ENCODE data around the gene ROR2.

ROR2 gene

GRCh38 chr9:91771864-91772263 lies 178.2 kb downstream of the ROR2 start:
- DNase-seq (ENCODE audit: low read depth), result no peak

DNA sequence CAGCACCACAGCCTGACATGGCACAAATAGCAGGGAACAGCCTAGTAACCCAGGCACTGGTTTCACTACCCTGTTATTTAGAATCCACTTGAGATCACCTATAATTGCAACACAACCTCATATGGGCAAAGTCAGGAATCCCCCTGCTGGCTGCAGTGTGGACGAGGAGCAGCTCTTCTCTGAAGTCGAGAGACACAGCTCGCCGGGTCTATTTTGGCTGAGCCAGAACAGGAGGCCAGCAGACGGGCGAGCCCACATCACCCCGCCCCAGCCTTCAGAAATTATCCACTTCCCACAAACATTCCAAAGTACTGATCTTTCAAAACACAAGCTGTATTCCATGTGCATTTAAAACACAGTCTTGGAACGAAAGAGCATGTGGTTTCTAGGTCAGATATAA lies 179.0 kb downstream of the ROR2 start:
- peak; percentile 86 for DNase-seq (ENCODE audit: low read depth)

DNA sequence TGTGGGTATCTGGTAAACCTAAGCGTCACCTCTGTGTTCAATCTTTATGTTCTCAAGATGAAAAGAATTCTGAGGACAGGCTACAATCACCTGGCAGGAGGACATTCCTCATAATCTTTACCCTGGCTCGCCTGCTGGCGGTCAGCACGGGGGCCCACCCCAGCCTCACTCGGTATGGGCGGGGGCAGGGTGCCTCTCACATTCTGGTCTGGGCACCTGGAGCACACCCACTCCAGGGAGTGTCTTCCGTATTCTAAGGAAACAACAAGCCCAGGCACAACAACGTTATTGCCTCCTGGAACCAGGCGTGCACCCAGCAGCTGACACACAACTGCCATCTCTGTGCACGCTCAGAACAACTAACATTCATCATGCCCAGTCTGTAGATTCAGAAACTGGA lies 179.8 kb downstream of the ROR2 start:
- DNase-seq (ENCODE audit: low read depth), result no peak

DNA sequence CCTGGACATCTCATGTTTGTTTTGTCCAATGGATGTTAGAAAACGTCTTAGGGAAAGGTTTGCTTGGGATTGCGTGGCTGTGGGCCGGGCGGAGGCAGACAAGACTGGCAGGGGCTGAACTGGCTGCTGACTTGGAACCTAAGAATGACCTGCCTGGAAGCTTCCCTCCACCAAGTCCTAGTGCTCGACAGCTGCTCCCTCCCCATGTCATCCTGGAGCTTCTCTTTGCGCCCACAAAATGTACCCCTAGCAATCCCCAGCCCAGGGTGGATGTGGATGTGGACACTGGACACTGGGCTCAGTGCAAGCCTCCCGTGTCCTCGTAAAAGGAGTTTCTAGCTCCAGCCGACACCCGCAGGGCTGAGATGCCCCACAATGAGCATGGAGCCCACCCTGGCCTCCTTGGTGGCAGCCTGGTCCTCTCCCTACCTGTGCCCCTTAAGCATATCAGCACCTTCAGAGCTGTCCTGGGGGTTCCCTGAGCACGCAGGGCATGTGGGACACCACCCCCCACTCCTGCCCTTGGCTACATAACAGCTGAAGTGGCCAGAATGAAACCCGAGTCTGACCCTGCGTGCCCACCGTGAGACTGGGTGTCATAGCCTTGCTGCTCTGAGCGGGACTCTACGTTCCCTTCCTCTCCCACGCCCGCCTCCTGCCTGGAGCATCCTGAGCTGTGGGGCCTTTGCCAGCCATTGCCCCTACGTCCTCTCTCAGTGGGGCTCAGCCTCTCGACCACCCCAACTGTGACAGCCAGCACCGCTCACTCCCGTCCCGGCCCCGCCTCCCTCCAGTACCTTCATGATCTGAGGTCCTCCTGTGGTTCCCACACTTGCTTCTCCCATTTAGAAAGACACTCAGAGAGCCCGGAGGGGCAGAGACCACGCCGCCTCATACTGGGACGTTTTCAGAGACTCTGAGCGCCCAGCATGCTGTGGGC lies 180.8 kb downstream of the ROR2 start:
- no peak for DNase-seq (ENCODE audit: low read depth)

DNA sequence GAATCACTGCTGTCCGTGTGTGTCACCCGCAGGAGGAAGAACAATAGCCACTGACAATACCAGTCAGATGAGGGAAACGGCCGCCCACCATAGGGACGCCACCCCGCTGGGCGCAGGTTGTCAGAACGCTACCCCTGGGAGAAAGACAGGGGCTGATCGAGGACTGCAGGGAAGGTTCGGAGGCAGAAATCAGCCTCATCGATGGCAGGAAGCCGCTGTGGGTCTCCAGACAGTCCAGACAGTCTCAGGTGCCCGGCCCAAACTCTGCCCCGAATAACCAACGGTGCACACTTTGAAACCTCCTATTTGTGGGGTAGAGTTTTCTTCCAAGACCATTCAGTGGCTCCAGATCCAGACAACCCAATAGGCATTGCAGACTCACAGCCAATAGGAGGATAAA lies 181.5 kb downstream of the ROR2 start:
- DNase-seq (ENCODE audit: low read depth), result no peak

DNA sequence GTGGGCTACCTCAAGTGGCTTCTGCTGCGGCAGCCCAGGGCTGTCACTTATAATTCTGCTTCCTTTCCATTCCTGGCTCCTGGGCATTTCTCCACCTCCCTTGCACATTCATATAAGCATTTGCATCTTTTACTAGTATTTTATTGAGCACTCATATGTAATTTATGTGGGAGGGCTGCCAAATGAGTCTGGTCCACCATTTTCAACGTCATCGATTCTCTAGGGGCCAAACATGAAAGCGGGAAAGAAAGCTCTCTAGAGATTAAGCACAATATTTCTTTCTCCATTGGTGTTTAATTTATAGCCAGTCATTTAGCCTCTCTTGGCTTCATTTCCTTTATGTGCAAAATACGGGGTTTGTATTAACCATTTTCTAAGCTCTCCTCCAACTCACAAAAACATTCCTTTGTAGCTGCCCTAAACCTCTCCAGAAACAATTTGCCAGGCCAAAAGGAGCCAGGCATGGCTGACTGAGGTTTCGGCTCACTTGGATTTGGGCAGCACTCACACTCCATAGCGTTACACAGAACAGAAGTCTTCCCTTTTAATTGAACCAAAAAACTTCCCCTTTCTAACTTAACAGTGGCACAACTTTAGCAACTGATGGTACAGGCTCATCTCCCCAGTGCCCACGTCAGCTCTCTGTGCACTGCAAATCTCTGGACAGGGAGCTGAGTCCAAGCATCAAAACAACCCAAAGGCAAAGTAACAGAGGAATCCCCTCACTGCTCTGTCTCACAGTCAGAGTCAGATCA lies 183.5 kb downstream of the ROR2 start:
- no peak for DNase-seq (ENCODE audit: low read depth)

DNA sequence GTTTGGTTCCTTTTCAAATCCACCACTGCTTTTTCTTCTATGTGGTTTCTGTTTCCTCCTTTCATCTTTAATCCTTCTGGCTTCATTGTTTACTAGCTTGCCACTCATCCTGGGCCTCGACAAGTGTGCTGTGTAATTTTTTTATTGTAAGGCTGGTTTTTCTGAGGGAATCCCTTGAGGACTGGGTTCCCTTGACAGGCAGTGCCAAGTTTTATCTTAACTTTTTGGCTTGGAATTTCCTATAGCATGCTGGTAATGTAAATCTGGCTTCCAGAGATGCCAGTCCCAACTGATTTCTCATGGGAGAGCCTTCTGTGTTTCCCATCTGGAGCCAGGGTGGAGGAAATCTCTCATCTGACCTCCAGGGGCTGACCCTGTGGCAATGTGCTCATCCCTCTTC lies 184.7 kb downstream of the ROR2 start:
- DNase-seq (ENCODE audit: low read depth), result no peak

- DNase-seq (ENCODE audit: low read depth), result no peak
These were observed 185.4 kb downstream of the ROR2 start for GRCh38 chr9:91764661-91765060.

DNA sequence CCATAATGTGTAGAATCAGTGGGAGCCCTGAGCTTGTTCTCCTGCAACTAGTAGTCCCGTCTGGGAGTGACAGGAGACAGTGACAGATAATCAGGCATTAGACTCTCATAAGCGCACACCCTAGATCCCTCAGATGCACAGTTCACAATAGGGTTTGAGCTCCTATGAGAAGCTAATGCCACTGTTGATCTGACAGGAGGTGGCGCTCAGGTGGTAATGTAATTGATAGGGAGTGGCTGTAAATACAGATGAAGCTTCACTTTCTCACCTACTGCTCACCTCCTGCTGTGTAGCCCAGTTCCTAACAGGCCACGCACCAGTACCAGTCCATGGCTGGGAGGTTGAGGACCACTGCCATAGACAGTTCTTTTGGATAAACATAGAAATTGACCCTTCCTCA lies 188.7 kb downstream of the ROR2 start:
- no peak for DNase-seq (ENCODE audit: low read depth)

DNA sequence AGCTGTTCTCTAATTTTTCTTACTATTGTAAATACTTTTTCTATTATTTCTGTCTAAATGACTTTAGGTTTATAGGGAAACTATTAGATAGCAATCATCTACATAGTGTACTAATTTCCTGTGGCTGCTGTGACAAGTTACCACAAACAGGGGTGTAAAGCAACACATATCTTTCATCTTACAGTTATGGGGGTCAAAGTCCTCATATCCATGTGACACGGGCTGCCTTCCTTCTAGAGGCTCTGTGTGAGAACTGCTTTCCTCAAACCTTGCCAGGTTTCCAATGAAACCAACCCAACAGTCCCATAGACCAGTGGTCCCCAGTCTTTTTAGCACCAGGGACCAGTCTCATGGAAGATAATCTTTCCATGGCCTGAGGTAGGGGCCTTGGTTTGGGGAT lies 189.1 kb downstream of the ROR2 start:
- DNase-seq (ENCODE audit: low read depth), result no peak

GRCh38 chr9:91758491-91758981 lies 191.5 kb downstream of the ROR2 start:
- DNase-seq (ENCODE audit: low read depth), result peak; percentile 58

GRCh38 chr9:91757782-91758181 lies 192.2 kb downstream of the ROR2 start:
- DNase-seq (ENCODE audit: low read depth), result no peak

GRCh38 chr9:91756510-91756780 lies 193.6 kb downstream of the ROR2 start:
- no peak for DNase-seq (ENCODE audit: low read depth)

DNA sequence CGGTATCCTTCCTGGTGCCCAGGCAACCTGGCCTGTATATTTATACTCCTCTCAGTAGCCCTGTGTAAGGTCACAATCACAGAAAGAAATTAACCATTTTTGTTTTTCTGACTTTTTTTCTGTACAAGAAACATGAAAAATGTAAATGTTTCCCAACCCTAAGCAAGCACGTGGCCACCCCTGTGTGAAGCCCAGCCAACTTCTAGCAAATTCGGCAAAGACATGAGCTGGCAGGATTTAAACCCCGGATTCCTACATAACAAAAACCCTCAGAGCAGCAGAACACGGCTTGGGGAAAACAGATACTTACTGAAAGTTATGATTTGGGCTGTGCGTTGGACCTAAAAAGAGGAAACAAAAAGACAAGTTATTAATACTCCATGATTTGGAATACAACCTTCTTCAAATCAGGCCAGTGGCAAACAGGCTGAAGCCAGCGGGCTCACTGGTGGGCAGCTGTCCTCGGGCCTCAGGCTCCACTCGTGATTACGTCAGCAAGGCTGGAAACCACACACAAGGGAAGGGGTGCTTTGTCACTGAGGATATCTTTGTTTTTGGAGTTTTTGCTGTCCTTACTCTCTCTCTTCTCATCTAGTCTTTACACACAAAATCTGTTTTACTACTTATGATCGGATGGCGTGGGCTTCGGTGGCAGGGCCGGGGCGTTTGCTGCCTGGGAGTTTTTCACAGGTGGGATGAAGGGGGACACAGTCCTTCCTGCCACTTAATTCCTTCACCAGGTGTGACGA lies 194.1 kb downstream of the ROR2 start:
- no peak for DNase-seq (ENCODE audit: low read depth)

GRCh38 chr9:91753711-91754110 lies 196.3 kb downstream of the ROR2 start:
- DNase-seq (ENCODE audit: low read depth), result no peak

DNA sequence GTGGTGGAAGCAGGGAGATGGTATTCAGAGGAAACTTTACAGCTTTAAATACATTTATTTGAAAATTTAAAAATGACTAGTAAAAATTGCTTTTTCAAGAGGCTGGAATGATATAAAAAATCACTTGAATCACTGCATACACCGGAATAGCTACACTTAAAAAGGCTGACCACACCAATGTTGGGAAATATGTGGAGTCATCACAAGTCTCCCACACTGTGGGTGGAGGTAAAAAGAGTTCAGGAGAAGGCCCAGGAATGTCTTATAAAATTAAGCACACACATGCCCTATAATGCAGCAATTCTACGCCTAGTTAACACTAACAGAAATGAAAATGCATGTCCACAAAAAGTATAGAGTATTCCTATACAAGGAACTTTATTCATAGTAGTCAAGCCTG lies 198.1 kb downstream of the ROR2 start:
- peak; percentile 27 for DNase-seq (ENCODE audit: low read depth)

- peak; percentile 11 for DNase-seq (ENCODE audit: low read depth)
These were observed 199.7 kb downstream of the ROR2 start for GRCh38 chr9:91750343-91750742.

DNA sequence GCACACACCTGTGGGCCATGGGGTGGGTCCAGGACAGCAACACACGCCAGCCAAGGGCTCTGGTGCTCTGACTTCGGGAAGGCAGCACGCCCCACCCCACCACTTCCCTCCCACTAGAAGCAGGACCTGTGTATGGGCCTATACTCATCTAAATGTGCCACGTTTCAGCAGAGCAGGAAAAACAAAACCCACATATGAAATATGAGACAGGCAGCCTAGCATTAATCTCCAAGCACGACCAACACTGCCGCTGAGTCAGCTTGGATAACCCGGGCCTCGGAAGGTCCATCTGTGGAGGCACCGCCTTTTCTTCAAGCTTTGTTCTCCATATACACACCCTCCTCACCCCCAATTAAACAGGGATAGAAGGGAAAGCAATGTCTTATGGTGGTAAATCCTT lies 203.1 kb downstream of the ROR2 start:
- DNase-seq (ENCODE audit: low read depth), result no peak

GRCh38 chr9:91746357-91746756 lies 203.7 kb downstream of the ROR2 start:
- DNase-seq (ENCODE audit: low read depth), result no peak

GRCh38 chr9:91744114-91744513 lies 205.9 kb downstream of the ROR2 start:
- no peak for DNase-seq (ENCODE audit: low read depth)

DNA sequence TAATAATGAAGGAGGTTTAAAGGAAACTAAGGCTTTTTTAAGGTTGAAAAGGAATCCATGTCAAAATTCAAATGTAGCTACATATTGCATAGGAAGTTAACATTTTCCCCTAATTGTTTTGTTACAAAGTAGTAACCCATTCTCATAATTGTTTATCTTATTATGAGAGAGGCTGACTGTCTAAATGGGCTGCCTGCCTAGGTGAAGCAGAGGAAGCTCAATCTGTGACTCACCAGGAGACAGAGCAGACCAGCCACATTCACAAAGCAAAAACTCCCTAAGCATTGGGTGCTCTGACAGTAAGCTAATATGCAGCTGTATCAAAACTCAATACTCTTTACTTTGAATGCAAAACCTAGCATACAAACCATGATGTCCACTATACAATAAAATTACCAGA lies 208.5 kb downstream of the ROR2 start:
- peak; percentile 38 for DNase-seq (ENCODE audit: low read depth)

DNA sequence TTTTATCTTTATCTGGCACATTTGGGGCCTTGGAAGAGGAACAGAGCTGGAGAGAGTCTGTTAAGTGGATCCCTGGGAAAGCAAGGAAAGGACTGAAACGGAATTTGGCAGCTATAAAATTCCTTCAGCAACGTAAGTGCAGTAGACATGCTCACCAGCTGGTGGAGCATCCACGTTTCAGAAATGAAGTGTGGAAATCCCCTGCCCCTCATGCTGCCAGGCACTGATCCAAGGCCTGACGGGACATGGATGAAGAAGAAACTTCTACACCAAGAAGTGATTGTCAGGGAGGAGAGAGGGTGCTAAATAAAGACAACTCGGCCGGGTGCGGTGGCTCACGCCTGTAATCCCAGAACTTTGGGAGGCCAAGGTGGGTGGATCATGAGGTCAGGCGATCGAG lies 209.3 kb downstream of the ROR2 start:
- DNase-seq (ENCODE audit: low read depth), result peak; percentile 22
